GM12874 (cell line): ENCODE results near the gene CACNA1D.

Experiments used
- CTCF ChIP-seq: IDR thresholded peaks from 2 replicates; pipeline ENCODE4 v1.5.1; 2011; ENCODE audit warnings: low read depth, mild to moderate bottlenecking, control low read depth, low read length, moderate library complexity; ENCODE audit not compliant: insufficient read depth

CACNA1D gene

GRCh38 chr3:53570081-53570480 is 75.7 kb downstream of the CACNA1D start:
- TF ChIP-seq CTCF: no peak

GRCh38 chr3:53570709-53571108 is 76.3 kb downstream of the CACNA1D start:
- TF ChIP-seq CTCF: no peak

- no peak for TF ChIP-seq CTCF
Observed at GRCh38 chr3:53571264-53571663, 76.9 kb downstream of the CACNA1D start.

- no peak for TF ChIP-seq CTCF
Observed at GRCh38 chr3:53577506-53577905, 83.1 kb downstream of the CACNA1D start.

- no peak for TF ChIP-seq CTCF
Observed at GRCh38 chr3:53579636-53580035, 85.2 kb downstream of the CACNA1D start.

GRCh38 chr3:53581671-53582070 is 87.3 kb downstream of the CACNA1D start:
- TF ChIP-seq CTCF: no peak

- TF ChIP-seq CTCF: no peak
Observed at GRCh38 chr3:53583161-53583690, 88.8 kb downstream of the CACNA1D start.
